ENCODE data around the gene VKORC1L1. TPM values are rescaled to one million over a fixed set of nuclear protein-coding genes. Genes with fewer than 3 reads are reported as not detected.
"Not testable (repeated sequence)": the region's sequence is repeated elsewhere in the genome, so short reads cannot be mapped to it uniquely, and the experiment has no call there.

The VKORC1L1 gene
- total RNA-seq, 1 donor from 2014 or later, result 27.4 TPM

DNA sequence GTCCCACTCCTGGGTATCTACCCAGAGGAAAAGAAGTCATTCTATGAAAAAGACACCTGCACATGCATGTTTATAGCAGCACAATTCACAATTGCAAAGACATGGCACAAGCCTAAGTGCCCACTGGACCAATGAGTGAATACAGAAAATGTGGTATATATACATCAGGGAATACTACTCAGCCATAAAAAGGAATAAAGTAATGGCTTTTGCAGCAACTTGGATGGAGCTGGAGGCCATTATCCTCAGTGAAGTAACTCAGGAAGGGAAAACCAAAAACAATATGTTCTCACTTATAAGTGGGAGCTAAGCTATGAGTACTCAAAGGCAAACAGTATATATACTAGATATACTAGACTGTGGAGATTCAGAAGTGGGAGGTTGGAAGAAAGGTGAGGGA lies 53.7 kb downstream of the VKORC1L1 start:
- DNase-seq (ENCODE audit: low spot score), result no peak
- Mint-ChIP-seq H3K27ac (no peak overlapping the region), H3K9me3 (no peaks in the 10 kb centered on the region), H3K4me1 (ENCODE audit: low read depth) (no peaks in the 10 kb centered on the region), H3K4me3 (ENCODE audit: low read depth) (no peak overlapping the region), H3K27me3 (ENCODE audit: low read depth) (no peaks in the 10 kb centered on the region), H3K36me3 (ENCODE audit: low read depth) (peaks cover 5% of the 10 kb centered on the region)
- intact Hi-C loops (cut with micrococcal nuclease), result no loop called here

DNA sequence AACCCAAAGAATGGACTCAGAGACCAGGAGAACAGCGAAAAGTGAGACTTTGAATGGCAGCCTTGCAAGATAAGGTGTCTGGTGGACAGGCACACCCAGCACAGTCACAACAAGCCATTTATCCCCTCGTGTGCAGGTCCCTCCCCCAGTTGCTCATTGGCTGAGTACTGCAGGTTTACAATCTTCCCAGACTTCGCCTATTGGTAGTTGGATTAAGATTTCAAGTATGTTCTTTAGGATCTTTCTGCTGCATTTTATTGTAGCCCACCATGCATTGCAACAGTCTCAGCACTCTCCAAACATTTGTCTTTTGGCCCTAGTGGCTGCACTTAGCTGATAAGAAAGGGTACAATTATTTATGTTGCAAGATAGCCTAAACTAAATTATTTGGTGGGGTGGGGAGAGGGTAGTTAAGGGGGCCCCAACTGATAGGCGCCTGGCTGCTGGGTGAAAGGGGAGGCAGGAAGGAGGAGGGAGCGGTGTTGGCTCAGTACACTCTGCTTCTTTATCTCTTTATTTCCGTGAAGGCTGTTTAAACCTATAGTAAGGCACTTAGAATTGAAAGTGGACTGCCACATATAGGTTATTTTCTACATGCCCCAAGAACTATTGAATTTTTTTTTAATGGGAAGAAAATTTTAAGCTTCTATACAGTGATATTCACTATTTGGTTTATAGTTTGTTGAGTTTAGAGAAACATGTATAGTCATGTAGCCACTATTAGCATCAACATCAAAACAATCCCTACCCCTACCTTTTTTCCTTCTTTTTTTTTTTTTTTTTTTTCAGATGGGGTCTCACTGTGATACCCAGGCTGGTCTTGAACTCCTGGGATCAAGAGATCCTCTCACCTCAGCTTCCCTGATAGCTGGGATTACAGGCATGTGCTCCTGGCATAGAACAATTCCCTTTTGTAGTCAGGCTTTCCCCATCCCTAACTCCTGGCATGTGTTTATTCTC lies 54.9 kb downstream of the VKORC1L1 start:
- Mint-ChIP-seq H3K36me3 (ENCODE audit: low read depth) (peaks cover 2% of the 10 kb centered on the region), H3K9me3 (no peaks in the 10 kb centered on the region), H3K27me3 (ENCODE audit: low read depth) (no peaks in the 10 kb centered on the region), H3K4me3 (ENCODE audit: low read depth) (no peak overlapping the region), H3K27ac (no peak overlapping the region), H3K4me1 (ENCODE audit: low read depth) (no peaks in the 10 kb centered on the region)
- DNase-seq (ENCODE audit: low spot score), result no peak
- intact Hi-C loops (cut with micrococcal nuclease), result no loop called here

DNA sequence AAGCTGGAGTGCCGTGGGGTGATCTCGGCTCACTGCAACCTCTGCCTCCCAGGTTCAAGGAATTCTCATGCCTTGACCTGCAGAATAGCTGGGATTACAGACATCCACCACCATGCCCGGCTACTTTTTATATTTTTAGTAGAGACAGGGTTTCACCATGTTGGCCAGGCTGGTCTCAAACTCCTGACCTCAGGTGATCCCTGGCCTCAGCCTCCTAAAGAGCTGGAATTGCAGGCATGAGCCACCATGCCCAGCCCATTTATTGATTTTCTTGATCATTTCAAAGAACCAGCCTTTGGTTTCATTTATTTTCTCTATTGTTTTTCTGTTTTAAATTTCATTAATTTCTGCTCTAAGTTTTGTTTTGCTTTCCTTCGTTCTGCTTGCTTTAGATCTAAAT lies 58.8 kb downstream of the VKORC1L1 start:
- Mint-ChIP-seq H3K36me3 (ENCODE audit: low read depth) (peaks cover 12% of the 10 kb centered on the region), H3K4me1 (ENCODE audit: low read depth) (peaks cover 15% of the 10 kb centered on the region), H3K9me3 (peaks cover 10% of the 10 kb centered on the region), H3K27ac (no peak overlapping the region), H3K4me3 (ENCODE audit: low read depth) (no peak overlapping the region), H3K27me3 (ENCODE audit: low read depth) (no peaks in the 10 kb centered on the region)
- intact Hi-C loops (cut with micrococcal nuclease), result no loop called here
- DNase-seq (ENCODE audit: low spot score), result no peak

DNA sequence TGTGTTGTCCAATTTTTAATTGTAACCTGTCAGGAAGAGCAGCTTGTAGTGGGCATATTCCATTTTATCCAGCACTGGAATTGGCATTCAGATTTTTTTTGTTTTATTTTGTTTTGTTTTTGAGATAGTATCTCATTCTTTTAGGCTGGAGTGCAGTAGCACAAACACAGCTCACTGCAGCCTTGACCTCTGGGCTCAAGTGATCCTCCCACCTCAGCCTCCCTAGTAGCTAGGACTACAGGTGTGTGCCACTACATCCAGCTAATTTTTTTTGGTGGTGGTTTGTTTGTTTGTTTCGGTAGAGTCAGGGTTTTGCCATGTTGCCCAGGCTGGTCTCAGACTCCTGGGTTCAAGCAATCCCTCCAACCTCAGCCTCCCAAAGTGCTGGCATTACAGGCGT lies 64.4 kb downstream of the VKORC1L1 start:
- intact Hi-C loops (cut with micrococcal nuclease), result no loop called here
- H3K4me3 Mint-ChIP-seq (ENCODE audit: low read depth), result no peak overlapping the region
- peaks cover 24% of the 10 kb centered on the region for H3K36me3 Mint-ChIP-seq (ENCODE audit: low read depth)
- DNase-seq (ENCODE audit: low spot score), result no peak
- H3K4me1 Mint-ChIP-seq (ENCODE audit: low read depth), result peaks cover 19% of the 10 kb centered on the region
- H3K27ac Mint-ChIP-seq, result no peak overlapping the region
- H3K9me3 Mint-ChIP-seq, result peaks cover 10% of the 10 kb centered on the region
- H3K27me3 Mint-ChIP-seq (ENCODE audit: low read depth), result no peaks in the 10 kb centered on the region

DNA sequence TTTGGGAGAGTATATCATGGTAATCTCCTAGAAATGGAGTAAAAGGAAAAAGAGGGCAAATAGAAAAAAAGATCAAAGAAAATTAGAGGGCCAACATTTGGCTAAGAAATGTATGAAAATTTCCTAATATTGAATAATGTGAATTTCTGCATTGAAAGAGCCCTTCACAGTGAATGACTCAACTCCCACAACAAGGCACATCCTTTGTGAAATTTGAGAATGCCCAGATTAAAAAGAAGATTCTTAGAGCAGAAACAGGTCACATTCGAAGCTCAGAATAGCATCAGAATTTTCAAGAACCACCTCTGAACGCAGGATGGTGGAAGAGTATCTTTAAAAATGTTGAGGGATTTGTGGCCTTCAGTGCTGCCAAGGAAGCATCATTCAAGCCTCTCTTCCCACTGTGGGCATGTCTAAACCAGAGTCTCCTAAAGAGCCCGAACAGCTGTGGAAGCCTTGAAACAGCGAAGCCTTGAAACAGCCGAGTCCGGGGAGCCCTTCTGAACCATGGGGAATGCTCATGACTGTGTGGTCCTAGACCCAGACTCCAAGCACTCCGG lies 65.5 kb downstream of the VKORC1L1 start:
- Mint-ChIP-seq H3K9me3 (peaks cover 10% of the 10 kb centered on the region), H3K36me3 (ENCODE audit: low read depth) (peaks cover 24% of the 10 kb centered on the region), H3K4me3 (ENCODE audit: low read depth) (no peak overlapping the region), H3K4me1 (ENCODE audit: low read depth) (peaks cover 19% of the 10 kb centered on the region), H3K27ac (no peak overlapping the region), H3K27me3 (ENCODE audit: low read depth) (no peaks in the 10 kb centered on the region)
- DNase-seq (ENCODE audit: low spot score), result no peak
- intact Hi-C loops (cut with micrococcal nuclease), result no loop called here

DNA sequence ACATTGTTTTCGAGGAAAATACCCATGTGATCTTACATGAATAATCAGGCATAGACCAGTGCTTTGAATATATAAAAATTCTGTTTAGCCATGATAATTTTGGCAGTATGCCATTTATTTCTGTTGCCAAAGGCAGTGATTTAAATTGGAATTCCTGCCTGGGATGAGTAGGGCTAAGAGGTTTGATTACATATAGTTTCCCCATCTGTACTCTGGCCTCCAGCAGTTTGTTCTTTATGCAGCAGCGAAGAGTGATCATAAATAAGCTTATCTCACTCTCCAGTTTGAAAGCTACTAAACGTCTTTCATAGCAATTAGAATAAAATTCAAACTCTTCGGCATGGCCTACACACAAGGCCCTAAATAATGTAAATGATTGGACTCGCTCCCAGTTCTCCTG lies 72.9 kb downstream of the VKORC1L1 start:
- intact Hi-C loops (cut with micrococcal nuclease); DNase-seq (ENCODE audit: low spot score); H3K27me3 Mint-ChIP-seq (ENCODE audit: low read depth); H3K36me3 Mint-ChIP-seq (ENCODE audit: low read depth); H3K4me3 Mint-ChIP-seq (ENCODE audit: low read depth); H3K27ac Mint-ChIP-seq; H3K9me3 Mint-ChIP-seq; H3K4me1 Mint-ChIP-seq (ENCODE audit: low read depth): not testable (repeated sequence)

DNA sequence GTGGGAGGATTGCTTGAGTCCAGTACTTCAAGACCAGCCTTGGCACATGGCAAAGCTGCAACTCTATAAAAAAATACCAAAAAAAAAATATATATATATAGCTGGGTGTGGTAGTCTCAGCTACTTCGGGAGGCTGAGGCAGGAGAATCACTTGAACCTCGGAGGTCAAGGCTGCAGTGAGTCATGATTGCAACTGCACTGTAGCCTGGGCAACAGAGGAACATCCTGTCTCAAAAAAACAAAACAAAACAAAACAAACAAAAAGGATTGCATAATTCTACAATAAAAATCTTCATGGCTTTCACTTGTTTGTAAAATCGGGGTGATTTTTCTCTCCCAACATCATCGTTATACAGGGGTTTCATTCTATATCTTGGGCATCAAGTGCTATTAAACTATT lies 74.0 kb downstream of the VKORC1L1 start:
- Mint-ChIP-seq H3K27ac (no peak overlapping the region), H3K9me3 (no peaks in the 10 kb centered on the region), H3K4me3 (ENCODE audit: low read depth) (no peak overlapping the region), H3K4me1 (ENCODE audit: low read depth) (no peaks in the 10 kb centered on the region), H3K27me3 (ENCODE audit: low read depth) (no peaks in the 10 kb centered on the region), H3K36me3 (ENCODE audit: low read depth) (peaks cover 5% of the 10 kb centered on the region)
- DNase-seq (ENCODE audit: low spot score), result no peak
- intact Hi-C loops (cut with micrococcal nuclease), result no loop called here

DNA sequence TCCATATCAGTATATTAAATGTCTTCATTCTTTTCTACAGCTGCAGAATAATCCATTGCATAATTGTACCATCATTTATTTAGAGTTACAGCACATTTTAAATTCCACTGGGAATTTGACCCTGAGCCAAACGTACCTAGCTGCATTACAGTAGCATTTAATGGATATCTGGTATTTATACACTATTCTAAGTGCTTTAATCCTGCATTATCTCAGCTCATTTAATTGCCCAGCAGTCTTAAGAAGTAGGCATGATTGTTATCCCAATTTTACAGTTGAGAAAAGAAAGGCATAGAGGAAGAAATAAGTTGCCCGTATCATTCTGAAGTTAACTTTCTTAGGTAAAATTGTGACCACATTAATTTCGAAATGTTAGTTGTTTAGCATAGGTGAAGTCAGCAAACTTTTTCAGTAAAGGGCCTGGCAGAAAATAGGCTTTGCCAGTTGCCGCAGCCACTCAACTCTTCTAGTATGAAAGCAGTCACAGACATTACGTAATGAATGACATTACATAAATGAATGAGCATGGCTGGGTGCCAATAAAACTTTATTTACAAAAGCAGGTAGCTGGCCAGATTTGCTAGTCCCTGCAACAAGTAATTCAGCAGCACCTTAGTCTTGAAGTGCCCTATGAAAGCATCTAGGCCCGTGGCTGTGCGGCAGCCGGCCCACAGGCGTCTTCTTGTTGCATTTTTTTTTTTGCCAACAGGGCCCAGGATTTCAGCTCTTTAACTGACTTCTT lies 79.1 kb downstream of the VKORC1L1 start:
- Mint-ChIP-seq H3K27ac (no peak overlapping the region), H3K4me3 (ENCODE audit: low read depth) (no peak overlapping the region), H3K36me3 (ENCODE audit: low read depth) (peaks cover 26% of the 10 kb centered on the region), H3K9me3 (no peaks in the 10 kb centered on the region), H3K27me3 (ENCODE audit: low read depth) (no peaks in the 10 kb centered on the region), H3K4me1 (ENCODE audit: low read depth) (no peaks in the 10 kb centered on the region)
- DNase-seq (ENCODE audit: low spot score), result no peak
- intact Hi-C loops (cut with micrococcal nuclease), result no loop called here

DNA sequence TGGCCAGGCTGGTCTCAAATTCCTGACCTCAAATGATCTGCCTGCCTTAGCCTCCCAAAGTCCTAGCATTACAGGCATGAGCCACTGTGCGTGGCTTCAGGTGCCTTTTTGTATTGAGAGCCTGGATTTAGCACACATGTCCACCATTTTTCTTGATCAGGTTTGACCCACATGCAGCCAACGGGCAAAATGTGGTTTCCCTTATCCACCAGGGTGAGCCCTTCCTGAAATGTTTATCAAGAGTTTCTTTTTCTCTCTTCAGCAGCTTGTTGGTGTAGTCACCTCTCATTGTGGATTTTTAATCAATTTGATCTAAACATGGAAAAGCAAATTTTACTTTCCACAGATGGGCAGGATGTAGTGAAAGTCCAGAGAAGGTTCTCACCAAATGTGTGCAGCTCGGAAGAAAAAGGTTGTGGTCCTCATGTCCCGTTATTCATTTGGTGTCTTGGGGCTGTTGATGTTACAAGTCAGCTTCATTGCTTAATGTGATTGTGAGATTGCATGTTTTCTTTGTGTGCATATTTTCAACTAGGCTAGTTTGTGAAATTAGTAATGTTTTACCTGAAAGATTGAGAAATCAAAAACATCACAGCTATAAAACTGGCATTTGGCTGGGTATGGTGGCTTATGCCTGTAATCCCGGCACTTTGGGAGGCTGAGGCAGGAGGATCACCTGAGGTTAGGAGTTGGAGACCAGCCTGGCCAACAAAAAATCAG lies 80.3 kb downstream of the VKORC1L1 start:
- no peak overlapping the region for H3K27ac Mint-ChIP-seq
- intact Hi-C loops (cut with micrococcal nuclease), result no loop called here
- H3K27me3 Mint-ChIP-seq (ENCODE audit: low read depth), result no peaks in the 10 kb centered on the region
- peaks cover 31% of the 10 kb centered on the region for H3K36me3 Mint-ChIP-seq (ENCODE audit: low read depth)
- no peaks in the 10 kb centered on the region for H3K9me3 Mint-ChIP-seq
- no peaks in the 10 kb centered on the region for H3K4me1 Mint-ChIP-seq (ENCODE audit: low read depth)
- H3K4me3 Mint-ChIP-seq (ENCODE audit: low read depth), result no peak overlapping the region
- no peak for DNase-seq (ENCODE audit: low spot score)

DNA sequence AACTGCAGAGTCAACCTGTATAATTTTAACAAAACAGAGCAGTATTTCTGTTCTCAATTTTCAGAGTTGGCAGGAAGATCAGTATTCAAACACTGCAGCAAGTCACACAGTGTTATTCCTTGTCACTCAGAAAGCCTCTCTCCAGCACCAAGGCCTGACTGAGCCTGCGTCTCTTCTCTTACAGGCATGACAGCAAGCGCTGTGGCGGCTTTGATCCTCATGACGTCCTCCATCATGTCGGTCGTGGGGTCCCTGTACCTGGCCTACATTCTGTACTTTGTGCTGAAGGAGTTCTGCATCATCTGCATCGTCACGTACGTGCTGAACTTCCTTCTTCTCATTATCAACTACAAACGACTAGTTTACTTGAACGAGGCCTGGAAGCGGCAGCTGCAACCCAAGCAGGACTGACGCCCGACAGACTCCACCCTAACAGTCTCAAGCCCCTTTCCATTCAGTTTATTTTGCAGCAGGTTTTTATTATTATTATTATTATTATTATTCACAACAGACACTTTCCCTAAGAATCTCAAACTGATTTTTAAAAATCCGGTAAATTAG lies 81.1 kb downstream of the VKORC1L1 start:
- Mint-ChIP-seq H3K36me3 (ENCODE audit: low read depth) (peaks cover 37% of the 10 kb centered on the region), H3K4me3 (ENCODE audit: low read depth) (no peak overlapping the region), H3K9me3 (no peaks in the 10 kb centered on the region), H3K27ac (no peak overlapping the region), H3K4me1 (ENCODE audit: low read depth) (no peaks in the 10 kb centered on the region), H3K27me3 (ENCODE audit: low read depth) (no peaks in the 10 kb centered on the region)
- no peak for DNase-seq (ENCODE audit: low spot score)
- intact Hi-C loops (cut with micrococcal nuclease), result no loop called here

DNA sequence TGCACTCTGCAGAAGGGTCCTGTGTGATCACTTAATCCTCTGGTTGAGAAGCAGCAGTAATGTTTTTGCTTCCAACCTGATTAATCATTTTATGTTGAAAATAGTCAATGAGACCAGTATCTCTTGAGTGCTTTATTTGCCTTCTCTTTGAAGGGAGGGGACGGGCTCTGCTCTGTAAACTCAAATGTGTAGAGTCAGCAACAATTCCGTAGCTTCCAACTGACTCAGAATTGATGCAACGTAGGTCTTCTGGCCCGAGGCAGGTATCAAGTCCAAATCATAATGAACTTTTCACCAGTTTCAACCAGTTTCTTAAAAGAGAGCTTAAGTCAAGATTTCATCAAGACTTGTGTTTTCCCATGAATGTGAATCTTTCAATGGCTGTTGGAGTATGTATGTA lies 82.8 kb downstream of the VKORC1L1 start:
- DNase-seq (ENCODE audit: low spot score), result no peak
- Mint-ChIP-seq H3K9me3 (no peaks in the 10 kb centered on the region), H3K27ac (no peak overlapping the region), H3K36me3 (ENCODE audit: low read depth) (peaks cover 52% of the 10 kb centered on the region), H3K4me3 (ENCODE audit: low read depth) (no peak overlapping the region), H3K27me3 (ENCODE audit: low read depth) (no peaks in the 10 kb centered on the region), H3K4me1 (ENCODE audit: low read depth) (no peaks in the 10 kb centered on the region)
- intact Hi-C loops (cut with micrococcal nuclease), result no loop called here

DNA sequence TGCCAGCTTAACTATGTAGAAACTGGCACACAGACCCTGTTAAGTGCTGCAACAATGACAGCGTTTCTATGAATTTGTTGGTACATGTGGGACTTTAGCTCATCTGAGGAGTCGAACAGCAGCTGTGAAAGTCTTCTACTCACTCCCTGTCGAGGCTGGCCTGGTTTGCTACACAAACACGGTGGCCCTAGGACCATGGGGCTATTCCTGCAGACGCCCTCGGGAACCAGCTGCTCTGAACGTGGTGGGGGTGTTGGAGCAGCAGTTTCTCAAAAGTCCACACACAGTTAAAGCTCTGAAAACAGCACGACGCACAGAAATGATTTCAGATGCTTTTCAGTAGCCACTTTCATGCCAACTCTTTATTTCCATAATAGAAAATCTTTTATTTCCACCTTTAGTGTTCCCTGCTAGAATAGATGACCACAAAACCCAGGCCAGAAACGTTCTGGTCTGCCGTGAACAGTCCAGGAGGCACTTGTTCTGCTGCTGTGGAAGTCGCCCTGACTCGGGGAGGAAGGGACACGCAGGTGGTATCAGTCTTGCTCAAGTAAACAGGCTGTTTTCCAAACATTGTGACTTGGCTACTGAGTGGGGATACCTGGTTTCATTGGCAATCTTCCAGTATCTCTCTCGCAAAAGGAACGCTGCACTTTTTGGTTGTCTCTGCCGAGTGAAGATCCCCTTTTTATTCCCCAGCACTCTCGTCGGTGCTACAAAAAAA lies 87.6 kb downstream of the VKORC1L1 start:
- Mint-ChIP-seq H3K36me3 (ENCODE audit: low read depth) (peaks cover 69% of the 10 kb centered on the region), H3K4me3 (ENCODE audit: low read depth) (no peak overlapping the region), H3K9me3 (no peaks in the 10 kb centered on the region), H3K27ac (no peak overlapping the region), H3K27me3 (ENCODE audit: low read depth) (no peaks in the 10 kb centered on the region), H3K4me1 (ENCODE audit: low read depth) (no peaks in the 10 kb centered on the region)
- intact Hi-C loops (cut with micrococcal nuclease), result no loop called here
- DNase-seq (ENCODE audit: low spot score), result no peak

All from activated T-helper 2 cell treated with anti-CD3 and anti-CD28 coated beads, Interferon-gamma antibody, Interleukin-2, Interleukin-4, amounts not matched to agents 10 μg/mL and 5 μg/mL and 100 μg/mL, durations not matched to agents 14 hours and 24 hours and 36 hours (primary cell).